Measurements from ENCODE around the gene IQGAP2.
A peak's percentile ranks its signal among the peaks of the same experiment; 100 is the strongest.
"Not testable (repeated sequence)": the region's sequence is repeated elsewhere in the genome, so short reads cannot be mapped to it uniquely, and the experiment has no call there.

The IQGAP2 gene

DNA sequence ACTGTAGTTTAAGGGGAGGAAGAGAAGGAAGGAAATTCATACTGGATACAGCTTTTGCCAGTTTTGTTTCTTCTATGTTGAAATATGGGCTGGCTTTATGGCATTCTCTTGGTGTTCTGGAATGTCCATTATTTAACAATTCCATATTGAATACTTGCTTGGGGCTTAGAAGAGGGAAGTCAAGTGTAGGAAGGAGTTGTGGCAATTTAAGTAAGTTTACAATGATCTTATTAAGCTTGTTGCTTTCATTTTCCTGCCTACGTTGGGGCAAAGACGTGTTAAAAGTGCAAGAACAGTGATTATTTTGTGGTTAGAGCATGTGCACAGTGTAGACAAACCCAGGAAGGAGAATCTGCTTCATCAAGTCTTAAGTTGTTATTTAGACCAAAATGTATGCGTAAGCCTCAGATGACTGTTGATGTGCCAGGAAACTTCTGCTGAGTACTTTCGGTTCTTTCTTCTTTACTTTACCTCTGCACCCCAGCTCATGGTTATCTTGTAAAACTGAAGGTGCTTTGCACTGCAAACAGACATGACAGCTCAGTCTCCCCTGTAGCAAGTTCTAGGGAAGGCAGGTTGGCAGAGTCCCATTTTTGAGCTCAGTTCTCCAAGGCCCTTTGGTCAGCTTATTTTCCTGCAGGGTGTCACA is 144.3 kb downstream of the IQGAP2 start:
- peak overlapping the region; percentile 72 for H3K4me2 ChIP-seq (ENCODE audit: low read length)
- no peaks in the 10 kb centered on the region for H3K9me3 ChIP-seq (ENCODE audit: control insufficient read depth, insufficient read depth, low read length)
- TF ChIP-seq EZH2phosphoT487 (IDR thresholded peaks at IDR 0.05; ENCODE audit: borderline replicate concordance, low read length): no peak
- peak overlapping the region; percentile 42 for H3K27ac ChIP-seq (ENCODE audit: low read depth, low read length)
- no peaks in the 10 kb centered on the region for H3K36me3 ChIP-seq (ENCODE audit: control insufficient read depth, low read length)
- H3K27me3 ChIP-seq (ENCODE audit: control insufficient read depth, low read length): no peaks in the 10 kb centered on the region
- no peaks in the 10 kb centered on the region for H3K9me2 ChIP-seq (replicated peaks; ENCODE audit: control insufficient read depth, low read length)
- H3K4me3 ChIP-seq (ENCODE audit: low read length): peak overlapping the region; percentile 52
- 0 out of 2 replicates have a peak, but pooled peaks cover 2% of the 10 kb centered on the region for H3F3A ChIP-seq (ENCODE audit: control insufficient read depth, insufficient read depth)
- peaks cover 40% of the 10 kb centered on the region for H3K4me1 ChIP-seq (ENCODE audit: control insufficient read depth, low read length)
- H4K20me1 ChIP-seq (ENCODE audit: control insufficient read depth, insufficient read depth, low read depth, low read length): no peaks in the 10 kb centered on the region
- peaks cover 41% of the 10 kb centered on the region for H3K79me2 ChIP-seq (ENCODE audit: control insufficient read depth, low read length)

DNA sequence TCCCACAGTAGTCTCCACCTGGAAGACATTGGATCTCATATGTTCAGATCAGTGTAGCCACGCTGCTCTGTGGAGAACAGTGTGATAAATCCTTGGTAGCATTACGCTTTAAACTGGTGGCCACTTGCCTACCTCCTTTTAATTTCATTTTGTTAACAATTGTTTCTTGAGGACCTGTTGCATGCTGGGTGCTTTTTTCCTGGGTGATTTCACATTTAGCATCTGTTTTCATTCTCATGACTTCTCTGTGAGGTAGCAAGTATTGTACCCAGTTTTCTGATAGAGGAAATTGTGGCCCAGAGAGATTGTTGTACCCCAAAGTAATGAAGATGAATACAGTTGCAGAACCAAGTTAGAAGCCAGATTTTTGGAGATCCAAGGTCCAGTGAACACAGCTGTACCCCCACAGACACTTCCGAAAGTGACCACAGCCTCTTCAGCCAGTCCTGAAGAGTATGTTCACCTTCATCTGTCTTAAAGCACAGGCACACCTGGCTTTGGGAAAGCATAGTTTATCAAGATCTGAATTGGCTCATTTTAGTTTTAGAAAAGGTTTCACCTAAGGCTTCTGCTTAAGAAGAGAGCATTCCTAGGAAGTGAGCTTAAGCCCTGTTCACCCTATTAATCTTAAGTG is 144.9 kb downstream of the IQGAP2 start:
- Histone ChIP-seq H4K20me1 (ENCODE audit: control insufficient read depth, insufficient read depth, low read depth, low read length) (no peaks in the 10 kb centered on the region), H3K4me2 (ENCODE audit: low read length) (peak overlapping the region; percentile 72), H3K27me3 (ENCODE audit: control insufficient read depth, low read length) (no peaks in the 10 kb centered on the region), H3K9me2 (replicated peaks; ENCODE audit: control insufficient read depth, low read length) (no peaks in the 10 kb centered on the region), H3F3A (ENCODE audit: control insufficient read depth, insufficient read depth) (0 out of 2 replicates have a peak, but pooled peaks cover 2% of the 10 kb centered on the region), H3K9me3 (ENCODE audit: control insufficient read depth, insufficient read depth, low read length) (no peaks in the 10 kb centered on the region), H3K27ac (ENCODE audit: low read depth, low read length) (peak overlapping the region; percentile 42; the same call in 1 of the 2 replicates), H3K4me1 (ENCODE audit: control insufficient read depth, low read length) (peaks cover 39% of the 10 kb centered on the region), H3K4me3 (ENCODE audit: low read length) (peak overlapping the region; percentile 52; the same call in 1 of the 2 replicates), H3K79me2 (ENCODE audit: control insufficient read depth, low read length) (peaks cover 41% of the 10 kb centered on the region), H3K36me3 (ENCODE audit: control insufficient read depth, low read length) (no peaks in the 10 kb centered on the region)
- no peak for TF ChIP-seq EZH2phosphoT487 (IDR thresholded peaks at IDR 0.05; ENCODE audit: borderline replicate concordance, low read length)
- TF ChIP-seq, protein P1, sequence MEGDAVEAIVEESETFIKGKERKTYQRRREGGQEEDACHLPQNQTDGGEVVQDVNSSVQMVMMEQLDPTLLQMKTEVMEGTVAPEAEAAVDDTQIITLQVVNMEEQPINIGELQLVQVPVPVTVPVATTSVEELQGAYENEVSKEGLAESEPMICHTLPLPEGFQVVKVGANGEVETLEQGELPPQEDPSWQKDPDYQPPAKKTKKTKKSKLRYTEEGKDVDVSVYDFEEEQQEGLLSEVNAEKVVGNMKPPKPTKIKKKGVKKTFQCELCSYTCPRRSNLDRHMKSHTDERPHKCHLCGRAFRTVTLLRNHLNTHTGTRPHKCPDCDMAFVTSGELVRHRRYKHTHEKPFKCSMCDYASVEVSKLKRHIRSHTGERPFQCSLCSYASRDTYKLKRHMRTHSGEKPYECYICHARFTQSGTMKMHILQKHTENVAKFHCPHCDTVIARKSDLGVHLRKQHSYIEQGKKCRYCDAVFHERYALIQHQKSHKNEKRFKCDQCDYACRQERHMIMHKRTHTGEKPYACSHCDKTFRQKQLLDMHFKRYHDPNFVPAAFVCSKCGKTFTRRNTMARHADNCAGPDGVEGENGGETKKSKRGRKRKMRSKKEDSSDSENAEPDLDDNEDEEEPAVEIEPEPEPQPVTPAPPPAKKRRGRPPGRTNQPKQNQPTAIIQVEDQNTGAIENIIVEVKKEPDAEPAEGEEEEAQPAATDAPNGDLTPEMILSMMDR (IDR thresholded peaks at IDR 0.05; ENCODE audit: low read depth, low read length, poor library complexity, severe bottlenecking): no peak

- H3K27me3 ChIP-seq (ENCODE audit: control insufficient read depth, low read length): no peaks in the 10 kb centered on the region
- TF ChIP-seq EZH2phosphoT487 (IDR thresholded peaks at IDR 0.05; ENCODE audit: borderline replicate concordance, low read length): no peak
- TF ChIP-seq, protein P1 (IDR thresholded peaks at IDR 0.05; ENCODE audit: low read depth, low read length, poor library complexity, severe bottlenecking): no peak
- H3K79me2 ChIP-seq (ENCODE audit: control insufficient read depth, low read length): peaks cover 41% of the 10 kb centered on the region
- H3K9me2 ChIP-seq (replicated peaks; ENCODE audit: control insufficient read depth, low read length): no peaks in the 10 kb centered on the region
- no peak overlapping the region for H3K27ac ChIP-seq (ENCODE audit: low read depth, low read length)
- no peak overlapping the region for H3K4me3 ChIP-seq (ENCODE audit: low read length)
- H3F3A ChIP-seq (ENCODE audit: control insufficient read depth, insufficient read depth): 0 out of 2 replicates have a peak, but pooled peaks cover 2% of the 10 kb centered on the region
- no peaks in the 10 kb centered on the region for H3K9me3 ChIP-seq (ENCODE audit: control insufficient read depth, insufficient read depth, low read length)
- H3K36me3 ChIP-seq (ENCODE audit: control insufficient read depth, low read length): no peaks in the 10 kb centered on the region
- H3K4me1 ChIP-seq (ENCODE audit: control insufficient read depth, low read length): peaks cover 32% of the 10 kb centered on the region
- no peak overlapping the region for H3K4me2 ChIP-seq (ENCODE audit: low read length)
- no peaks in the 10 kb centered on the region for H4K20me1 ChIP-seq (ENCODE audit: control insufficient read depth, insufficient read depth, low read depth, low read length)
Observed at GRCh38 chr5:76548525-76549229, 145.6 kb downstream of the IQGAP2 start.

DNA sequence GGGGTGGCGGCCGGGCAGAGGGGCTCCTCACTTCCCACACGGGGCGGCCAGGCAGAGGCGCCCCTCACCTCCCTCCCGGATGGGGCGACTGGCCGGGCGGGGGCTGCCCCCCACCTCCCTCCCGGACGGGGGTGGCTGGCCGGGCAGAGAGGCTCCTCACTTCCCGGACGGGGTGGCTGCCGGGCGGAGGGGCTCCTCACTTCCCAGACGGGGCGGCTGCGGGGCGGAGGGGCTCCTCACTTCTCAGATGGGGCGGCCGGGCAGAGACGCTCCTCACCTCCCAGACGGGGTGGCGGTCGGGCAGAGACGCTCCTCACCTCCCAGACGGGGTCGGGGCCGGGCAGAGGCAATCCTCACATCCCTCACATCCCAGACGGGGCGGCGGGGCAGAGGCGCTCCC is 147.8 kb downstream of the IQGAP2 start:
- H3K27ac ChIP-seq (ENCODE audit: low read depth, low read length); H3K9me2 ChIP-seq (replicated peaks; ENCODE audit: control insufficient read depth, low read length); H3K27me3 ChIP-seq (ENCODE audit: control insufficient read depth, low read length); H4K20me1 ChIP-seq (ENCODE audit: control insufficient read depth, insufficient read depth, low read depth, low read length); H3K4me2 ChIP-seq (ENCODE audit: low read length); H3F3A ChIP-seq (ENCODE audit: control insufficient read depth, insufficient read depth); H3K9me3 ChIP-seq (ENCODE audit: control insufficient read depth, insufficient read depth, low read length); H3K36me3 ChIP-seq (ENCODE audit: control insufficient read depth, low read length); H3K4me3 ChIP-seq (ENCODE audit: low read length): not testable (repeated sequence)
- H3K79me2 ChIP-seq (ENCODE audit: control insufficient read depth, low read length): peaks cover 27% of the 10 kb centered on the region
- peaks cover 34% of the 10 kb centered on the region for H3K4me1 ChIP-seq (ENCODE audit: control insufficient read depth, low read length)

Measured in DOHH2 (cell line).